ENCODE measurements around the gene SLC37A2. TPM values are rescaled to one million over a fixed set of nuclear protein-coding genes. Genes with fewer than 3 reads are reported as not detected.

The SLC37A2 gene
- total and polyA plus RNA-seq, 2 experiments from 2014 or later, result 2.8 to 3.9 TPM

GRCh38 chr11:125105926-125106325 is 42.8 kb downstream of the SLC37A2 start:
- no peak overlapping the region for H3K4me2 ChIP-seq
- H3K27me3 ChIP-seq, result no peaks in the 10 kb centered on the region
- 80% methylated on average over 1 of the region's 1 CpG for WGBS (ENCODE audit: low lambda C conversion rate, missing lambda C conversion rate)
- H3K36me3 ChIP-seq (replicated peaks; ENCODE audit: insufficient read depth, low read depth), result no peaks in the 10 kb centered on the region
- TF ChIP-seq EZH2phosphoT487 (IDR thresholded peaks at IDR 0.05; ENCODE audit: low read depth, severe bottlenecking, unreplicated experiment), result no peak
- no peak for TF ChIP-seq EZH2 (IDR thresholded peaks at IDR 0.05; ENCODE audit: borderline replicate concordance)
- no peak for TF ChIP-seq CTCF (IDR thresholded peaks at IDR 0.05; ENCODE audit: poor library complexity)
- H3K27ac ChIP-seq, result no peak overlapping the region
- peaks cover 18% of the 10 kb centered on the region for H3K79me2 ChIP-seq
- H3K9me2 ChIP-seq (replicated peaks; ENCODE audit: insufficient read depth), result no peaks in the 10 kb centered on the region
- H4K20me1 ChIP-seq (ENCODE audit: insufficient read depth, poor library complexity, severe bottlenecking), result no peaks in the 10 kb centered on the region
- H3K4me1 ChIP-seq (ENCODE audit: insufficient read depth), result no peaks in the 10 kb centered on the region
- no peak overlapping the region for H2AFZ ChIP-seq
- H3K9me3 ChIP-seq (ENCODE audit: low read depth), result no peaks in the 10 kb centered on the region
- DNase-seq (ENCODE audit: low spot score), result no peak
- no peak overlapping the region for H3K4me3 ChIP-seq

GRCh38 chr11:125108469-125108868 is 45.4 kb downstream of the SLC37A2 start:
- H3K27me3 ChIP-seq, result no peaks in the 10 kb centered on the region
- H3K9me3 ChIP-seq (ENCODE audit: low read depth), result no peaks in the 10 kb centered on the region
- no peak overlapping the region for H3K4me2 ChIP-seq
- no peaks in the 10 kb centered on the region for H3K9me2 ChIP-seq (replicated peaks; ENCODE audit: insufficient read depth)
- WGBS (ENCODE audit: low lambda C conversion rate, missing lambda C conversion rate), result 65% methylated on average over 3 of the region's 3 CpGs
- H4K20me1 ChIP-seq (ENCODE audit: insufficient read depth, poor library complexity, severe bottlenecking), result no peaks in the 10 kb centered on the region
- TF ChIP-seq CTCF (IDR thresholded peaks at IDR 0.05; ENCODE audit: poor library complexity) (no peak), EZH2 (IDR thresholded peaks at IDR 0.05; ENCODE audit: borderline replicate concordance) (no peak), EZH2phosphoT487 (IDR thresholded peaks at IDR 0.05; ENCODE audit: low read depth, severe bottlenecking, unreplicated experiment) (no peak)
- H3K36me3 ChIP-seq (replicated peaks; ENCODE audit: insufficient read depth, low read depth), result no peaks in the 10 kb centered on the region
- no peaks in the 10 kb centered on the region for H3K4me1 ChIP-seq (ENCODE audit: insufficient read depth)
- no peak overlapping the region for H3K27ac ChIP-seq
- no peak overlapping the region for H2AFZ ChIP-seq
- DNase-seq (ENCODE audit: low spot score), result no peak
- H3K79me2 ChIP-seq, result peaks cover 18% of the 10 kb centered on the region
- no peak overlapping the region for H3K4me3 ChIP-seq

- 58% methylated on average over 4 of the region's 4 CpGs for WGBS (ENCODE audit: low lambda C conversion rate, missing lambda C conversion rate)
- no peak for TF ChIP-seq EZH2phosphoT487 (IDR thresholded peaks at IDR 0.05; ENCODE audit: low read depth, severe bottlenecking, unreplicated experiment)
- TF ChIP-seq EZH2 (IDR thresholded peaks at IDR 0.05; ENCODE audit: borderline replicate concordance), result no peak
- TF ChIP-seq CTCF (IDR thresholded peaks at IDR 0.05; ENCODE audit: poor library complexity), result no peak
- no peak overlapping the region for H3K27ac ChIP-seq
- H3K27me3 ChIP-seq, result no peaks in the 10 kb centered on the region
- DNase-seq (ENCODE audit: low spot score), result no peak
- H3K9me2 ChIP-seq (replicated peaks; ENCODE audit: insufficient read depth), result no peaks in the 10 kb centered on the region
- no peaks in the 10 kb centered on the region for H3K4me1 ChIP-seq (ENCODE audit: insufficient read depth)
- H3K4me3 ChIP-seq, result peak overlapping the region; percentile 45
- no peaks in the 10 kb centered on the region for H3K36me3 ChIP-seq (replicated peaks; ENCODE audit: insufficient read depth, low read depth)
- H3K79me2 ChIP-seq, result peaks cover 14% of the 10 kb centered on the region
- no peaks in the 10 kb centered on the region for H3K9me3 ChIP-seq (ENCODE audit: low read depth)
- H2AFZ ChIP-seq, result peak overlapping the region; percentile 52
- H4K20me1 ChIP-seq (ENCODE audit: insufficient read depth, poor library complexity, severe bottlenecking), result no peaks in the 10 kb centered on the region
- peak overlapping the region; percentile 77 for H3K4me2 ChIP-seq
Observed at GRCh38 chr11:125110506-125110905, 47.4 kb downstream of the SLC37A2 start.

- Histone ChIP-seq H3K27me3 (no peaks in the 10 kb centered on the region), H3K27ac (peak overlapping the region; percentile 63), H3K36me3 (replicated peaks; ENCODE audit: insufficient read depth, low read depth) (no peaks in the 10 kb centered on the region), H4K20me1 (ENCODE audit: insufficient read depth, poor library complexity, severe bottlenecking) (no peaks in the 10 kb centered on the region), H3K4me1 (ENCODE audit: insufficient read depth) (no peaks in the 10 kb centered on the region), H3K4me2 (peak overlapping the region; percentile 77), H3K9me3 (ENCODE audit: low read depth) (no peaks in the 10 kb centered on the region), H2AFZ (peak overlapping the region; percentile 52), H3K79me2 (peaks cover 13% of the 10 kb centered on the region), H3K9me2 (replicated peaks; ENCODE audit: insufficient read depth) (no peaks in the 10 kb centered on the region), H3K4me3 (peak overlapping the region; percentile 45)
- 2% methylated on average over 9 of the region's 9 CpGs for WGBS (ENCODE audit: low lambda C conversion rate, missing lambda C conversion rate)
- peak; percentile 26 for DNase-seq (ENCODE audit: low spot score)
- TF ChIP-seq EZH2 (IDR thresholded peaks at IDR 0.05; ENCODE audit: borderline replicate concordance), result no peak
- no peak for TF ChIP-seq EZH2phosphoT487 (IDR thresholded peaks at IDR 0.05; ENCODE audit: low read depth, severe bottlenecking, unreplicated experiment)
- TF ChIP-seq CTCF (IDR thresholded peaks at IDR 0.05; ENCODE audit: poor library complexity), result no peak
Observed at GRCh38 chr11:125111001-125111342, 47.9 kb downstream of the SLC37A2 start.
